ENCODE data around the gene AMELY.
"Not testable (repeated sequence)": the region's sequence is repeated elsewhere in the genome, so short reads cannot be mapped to it uniquely, and the experiment has no call there.

Gene AMELY, protein sequence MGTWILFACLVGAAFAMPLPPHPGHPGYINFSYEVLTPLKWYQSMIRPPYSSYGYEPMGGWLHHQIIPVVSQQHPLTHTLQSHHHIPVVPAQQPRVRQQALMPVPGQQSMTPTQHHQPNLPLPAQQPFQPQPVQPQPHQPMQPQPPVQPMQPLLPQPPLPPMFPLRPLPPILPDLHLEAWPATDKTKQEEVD

DNA sequence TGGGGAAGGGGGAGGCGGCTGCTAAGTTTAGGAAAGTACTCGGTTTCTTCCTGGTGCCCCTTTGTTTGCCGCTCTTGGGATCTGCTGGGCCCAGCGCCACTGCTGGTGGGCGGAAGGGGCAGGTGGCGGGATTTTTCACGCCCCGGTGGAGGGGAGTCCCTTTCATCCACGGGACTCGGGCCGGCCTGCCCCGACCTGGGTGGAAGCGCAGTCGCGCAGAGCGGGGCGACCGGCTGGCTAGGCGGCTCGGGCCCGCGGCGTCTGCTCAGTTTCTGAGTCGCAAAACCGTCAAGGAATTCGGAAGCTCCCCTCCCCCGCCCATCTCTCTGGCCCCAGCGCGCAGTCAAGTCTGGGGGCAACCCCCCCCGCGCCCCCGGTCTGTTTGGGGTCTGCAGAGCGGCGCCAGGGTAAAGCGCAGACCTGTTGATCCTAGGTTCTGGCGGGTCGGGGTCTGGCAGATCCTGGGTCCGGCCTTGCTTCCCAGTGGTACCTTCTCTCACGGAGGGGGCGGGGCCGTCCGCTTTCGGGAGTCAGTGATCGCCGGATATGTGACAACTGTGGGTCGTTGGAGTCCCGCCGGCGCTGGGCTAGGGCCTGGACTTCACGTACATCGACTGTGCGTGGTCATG, at the start of gene AMELY:
AMELY (minus strand) TSS at position 500 of the 629 bp plus-strand sequence. CDS start 39,144 bp downstream, outside the sequence.
- DNase-seq, result no peak

DNA sequence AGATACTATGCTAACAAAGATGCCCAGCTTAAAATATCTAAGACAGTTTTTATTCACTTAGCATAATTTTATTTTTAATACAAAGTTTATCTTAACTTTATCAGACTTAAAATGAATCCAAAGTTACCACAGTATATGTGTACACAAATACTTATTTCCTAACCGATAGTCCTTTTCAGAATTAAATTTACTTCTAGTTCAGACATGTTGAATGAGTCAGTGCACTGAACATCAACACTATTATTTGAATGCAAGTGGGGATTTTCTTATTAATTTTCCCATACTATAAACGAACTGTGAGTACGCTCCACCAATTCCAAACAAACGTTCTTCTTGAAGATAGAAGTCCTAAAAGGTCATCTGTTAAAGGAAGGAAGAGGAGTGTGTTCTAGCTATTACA, 38.4 kb upstream of the AMELY start:
- DNase-seq, result no peak

DNA sequence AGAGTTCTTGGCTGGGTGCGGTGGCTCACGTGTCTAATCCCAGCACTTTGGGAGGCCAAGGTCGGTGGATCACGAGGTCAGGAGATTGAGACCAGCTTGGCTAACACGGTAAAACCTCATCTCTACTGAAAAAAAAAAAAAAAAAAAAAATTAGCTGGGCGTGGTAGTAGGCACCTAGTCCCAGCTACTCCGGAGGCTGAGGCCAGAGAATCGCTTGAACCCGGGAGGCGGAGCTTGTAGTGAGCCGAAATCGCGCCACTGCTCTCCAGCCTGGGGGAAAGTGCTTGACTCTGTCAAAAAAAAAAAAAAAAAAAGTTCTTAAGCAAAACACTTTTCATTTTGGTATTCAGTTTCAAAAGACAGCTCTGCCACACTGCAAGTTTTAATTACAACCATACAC, 36.8 kb upstream of the AMELY start:
- no peak for DNase-seq

GRCh38 chrY:6947695-6948094, 36.1 kb upstream of the AMELY start:
- no peak for DNase-seq

DNA sequence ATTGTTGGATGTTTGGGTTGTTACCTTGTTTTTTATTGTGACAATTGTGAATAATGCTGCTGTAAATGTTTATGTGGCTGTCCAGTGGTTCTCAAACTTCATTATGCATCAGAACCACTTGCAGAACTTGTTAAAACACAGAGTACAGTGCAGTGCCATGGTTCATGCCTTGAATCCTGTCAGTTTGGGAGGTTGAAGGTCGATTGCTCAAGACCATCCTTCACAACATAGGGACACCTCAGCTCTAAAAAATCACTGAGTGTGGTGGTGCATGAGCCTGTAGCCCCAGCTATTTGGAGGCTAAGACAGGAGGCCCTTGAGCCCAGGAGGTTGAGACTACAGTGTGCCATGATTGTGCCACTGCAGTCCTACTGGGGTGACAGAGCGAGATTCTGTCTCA, 23.9 kb upstream of the AMELY start:
- no peak for DNase-seq

- no peak for DNase-seq
These were observed 20.3 kb upstream of the AMELY start for GRCh38 chrY:6931779-6932396.

GRCh38 chrY:6929237-6929636, 17.7 kb upstream of the AMELY start:
- DNase-seq, result no peak

- no peak for DNase-seq
These were observed 16.7 kb upstream of the AMELY start for GRCh38 chrY:6928265-6928664.

GRCh38 chrY:6921061-6921460, 9.5 kb upstream of the AMELY start:
- DNase-seq, result no peak

- DNase-seq, result no peak
These were observed 1.8 kb upstream of the AMELY start for GRCh38 chrY:6913362-6913761.

GRCh38 chrY:6910372-6911252, 940 bp downstream of the AMELY start, which contains the start of gene TBL1Y:
TSS of gene TBL1Y (plus strand) at chrY:6910697. CDS start at chrY:7025085, 114,388 bp downstream.
- no peak for DNase-seq

GRCh38 chrY:6909856-6910255, 1.7 kb downstream of the AMELY start:
- DNase-seq, result no peak

DNA sequence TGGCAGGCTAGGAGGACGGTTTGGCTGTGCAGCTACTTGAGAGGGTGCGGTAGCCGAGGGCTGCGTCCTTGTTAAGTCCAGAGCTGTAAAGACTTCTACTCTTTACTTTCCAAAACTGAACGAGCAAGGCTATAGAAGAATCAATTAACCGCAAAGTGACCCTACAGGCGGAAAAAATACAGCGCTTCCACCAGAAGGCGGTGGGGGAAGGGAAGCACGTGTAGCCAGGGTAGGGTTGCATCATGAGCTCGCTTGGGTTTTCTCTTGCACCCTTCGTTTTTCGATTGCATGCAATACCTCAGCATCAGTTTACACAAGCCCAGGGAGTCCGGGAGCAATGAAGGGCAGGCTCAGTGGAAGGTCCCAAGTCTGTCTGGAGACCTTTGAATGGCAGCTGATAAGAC, 2.4 kb downstream of the AMELY start:
- no peak for DNase-seq

DNA sequence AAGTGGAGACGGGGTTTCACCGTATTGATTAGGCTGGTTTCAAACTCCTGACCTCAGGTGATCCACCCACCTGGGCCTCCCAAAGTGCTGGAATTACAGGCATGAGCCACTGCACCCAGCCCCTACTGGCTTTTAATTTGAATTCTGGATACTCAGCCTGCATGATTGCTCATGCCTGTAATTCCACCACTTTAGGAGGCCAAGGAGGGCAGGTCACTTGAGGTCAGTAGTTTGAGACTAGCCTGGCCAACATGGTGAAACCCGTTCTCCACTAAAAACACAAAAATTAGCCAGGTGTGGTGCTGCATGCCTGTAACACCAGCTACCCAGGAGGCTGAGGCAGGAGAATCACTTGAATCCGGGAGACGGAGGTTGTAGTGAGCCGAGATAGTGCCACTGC, 3.5 kb downstream of the AMELY start:
- DNase-seq, result not testable (repeated sequence)

DNA sequence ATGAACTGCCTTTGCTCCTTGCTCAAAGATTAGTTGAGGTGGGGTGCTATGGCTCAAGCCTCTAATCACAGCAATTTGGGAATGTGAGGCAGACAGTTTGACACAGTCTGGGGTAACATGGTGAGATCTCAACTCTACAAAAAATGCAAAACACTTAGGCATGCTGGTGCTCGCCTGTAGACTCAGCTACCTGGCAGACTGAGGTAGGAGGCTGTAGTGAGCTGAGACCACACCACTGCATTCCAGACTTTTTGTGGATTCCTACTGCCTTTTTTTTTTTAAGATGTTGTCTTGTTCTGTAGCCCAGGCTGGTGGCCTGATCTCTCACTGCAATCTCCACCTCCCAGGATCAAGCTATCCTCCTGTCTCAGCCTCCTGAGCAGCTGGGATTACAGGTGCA, 4.0 kb downstream of the AMELY start:
- DNase-seq, result no peak

DNA sequence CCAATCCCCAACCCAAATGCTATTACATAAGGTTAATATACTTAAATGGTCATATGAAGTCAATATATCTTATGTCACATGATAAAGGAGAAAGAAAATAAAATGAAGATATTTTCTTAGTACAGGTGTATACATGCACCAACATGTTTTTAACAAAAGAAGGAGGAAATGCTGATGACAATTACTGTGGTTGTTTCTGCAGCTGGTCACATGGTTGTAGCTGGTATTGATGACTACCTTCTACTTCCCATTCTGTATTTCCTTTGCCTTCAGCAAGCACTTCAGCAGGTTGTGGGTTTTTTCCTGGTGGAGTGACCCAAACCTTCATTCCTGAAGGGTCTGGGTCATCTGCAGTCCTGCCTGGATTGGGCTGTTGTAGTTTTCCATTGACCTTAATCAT, 9.4 kb downstream of the AMELY start:
- not testable (repeated sequence) for DNase-seq

DNA sequence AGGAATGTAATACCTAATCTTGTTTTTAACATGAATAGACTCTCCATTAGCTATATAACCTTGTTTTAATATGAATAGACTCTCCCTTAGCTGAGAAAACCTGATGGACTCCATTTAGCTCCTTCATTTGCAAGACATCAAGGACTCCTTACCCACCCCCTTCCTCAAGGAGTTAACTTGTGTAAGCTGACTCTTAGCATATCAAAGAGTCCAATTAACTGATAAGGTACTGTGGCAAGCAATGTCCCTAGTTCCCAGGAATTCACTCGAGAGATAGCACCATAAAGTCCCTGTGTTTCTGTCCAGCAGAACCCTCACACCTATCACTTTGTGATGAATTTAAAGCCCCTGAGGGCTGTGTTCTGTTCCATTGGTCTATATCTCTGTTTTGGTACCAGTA, 16.3 kb downstream of the AMELY start:
- no peak for DNase-seq

DNA sequence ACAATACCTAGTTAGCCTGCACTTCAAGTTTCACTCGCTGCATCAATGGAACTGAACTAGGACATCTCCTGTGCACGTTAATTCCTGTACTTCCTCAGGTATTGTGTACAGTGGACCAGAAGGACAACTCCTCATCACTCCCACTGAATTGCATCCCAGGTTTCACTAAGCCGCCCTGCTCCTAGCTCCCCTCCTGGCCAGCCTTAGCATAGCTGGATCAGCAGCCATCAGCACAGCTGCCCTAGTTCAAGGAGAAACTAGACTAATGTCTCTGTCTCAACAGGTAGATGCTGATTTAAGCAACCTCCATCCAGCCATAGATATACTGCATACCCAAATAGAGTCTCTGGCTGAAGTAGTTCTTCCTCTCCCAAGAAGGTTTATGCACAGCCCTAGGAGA, 17.1 kb downstream of the AMELY start:
- no peak for DNase-seq

GRCh38 chrY:6849384-6849783, 62.2 kb downstream of the AMELY start:
- no peak for DNase-seq

DNA sequence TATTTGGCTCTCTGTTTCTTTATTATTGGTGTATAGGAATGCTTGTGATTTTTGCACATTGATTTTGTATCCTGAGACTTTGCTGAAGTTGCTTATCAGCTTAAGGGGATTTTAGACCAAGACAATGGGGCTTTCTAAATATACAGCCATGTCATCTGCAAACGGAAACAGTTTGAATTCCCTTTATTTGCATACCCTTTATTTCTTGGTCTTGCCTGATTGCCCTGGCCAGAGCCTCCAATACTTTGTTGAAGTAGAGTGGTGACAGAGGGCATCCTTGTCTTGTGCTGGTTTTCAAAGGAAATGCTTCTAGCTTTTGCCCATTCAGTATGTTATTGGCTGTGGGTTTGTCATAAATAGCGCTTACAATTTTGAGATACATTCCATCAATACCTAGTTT, 68.9 kb downstream of the AMELY start:
- not testable (repeated sequence) for DNase-seq
